Psoas muscle (tissue), 8 donors: ENCODE measurements around the gene MAGIX. TPM values are rescaled to one million over a fixed set of nuclear protein-coding genes. Genes with fewer than 3 reads are reported as not detected.

Source experiments
- ATAC-seq, 4 donors: fragments of 200-7000 bp; cut with Tn5 transposase; one replicate each; pipeline ENCODE4 v1.9.1; 2020; ENCODE audit warnings: moderate library complexity in 3 of 4, mild to moderate bottlenecking in 2 of 4
- DNase-seq, 2 donors: peaks; one replicate each; pipeline ENCODE4 v3.0.0-alpha.2; 2020
- H3K27ac ChIP-seq: fragments of 200-600 bp; one replicate; pipeline ENCODE4 v1.8.0; 2022
- H3K27me3 ChIP-seq, 3 donors: fragments of 200-600 bp in 1 of 3; one replicate each; pipeline versions ENCODE4 v1.6.1 to v1.8.0; 2013 to 2022; ENCODE audit warnings: low read length in 2 of 3, mild to moderate bottlenecking in 2 of 3, moderate library complexity in 1 of 3; ENCODE audit not compliant: insufficient read depth in 3 of 3
- H3K36me3 ChIP-seq, 2 donors: fragments of 200-600 bp in 1 of 2; one replicate each; pipeline versions ENCODE4 v1.6.1 to v1.8.0; 2013 to 2022; ENCODE audit warnings: low read depth in 1 of 2, mild to moderate bottlenecking in 1 of 2, moderate library complexity in 1 of 2; ENCODE audit not compliant: insufficient read depth in 1 of 2
- H3K4me1 ChIP-seq: fragments of 200-600 bp; one replicate; pipeline ENCODE4 v1.8.0; 2022
- H3K4me3 ChIP-seq: fragments of 200-600 bp; one replicate; pipeline ENCODE4 v1.8.0; 2022; ENCODE audit warnings: mild to moderate bottlenecking
- H3K9me3 ChIP-seq: fragments of 200-600 bp; one replicate; pipeline ENCODE4 v1.8.0; 2022
- CTCF ChIP-seq: fragments of 200-600 bp; IDR thresholded peaks from one replicate; pipeline ENCODE4 v1.8.0; 2022; ENCODE audit warnings: antibody characterized with exemption
- WGBS, 3 donors: extraction: QIAGEN DNeasy Blood & Tissue Kit; methylation state at CpG; one replicate each; pipeline versions ENCODE4 v1.1.6 to v1.1.7; 2013; 5-methylcytosine and 5-hydroxymethylcytosine counted together
- intact Hi-C, 2 donors: fragments of 100-400 bp; cut with DNase I; formaldehyde crosslinking; loops; one replicate each; pipeline versions ENCODE4 v1.11.0 to v1.14.2; 2022
- polyA plus RNA-seq, 3 donors: library from polyadenylated mRNA; stranded (reverse); fragments of 200-250 nt; gene quantifications; one replicate each; pipeline ENCODE4 v1.2.3, GENCODE V29; 2013
- total RNA-seq, 4 donors: library from RNA; stranded (reverse); fragmentation: NEBNext Ultra II Directional in 2 of 4; extraction: Animal tissue kit (Norgen Biotek cat#: 25700) in 2 of 4; gene quantifications; one replicate each; pipeline versions ENCODE4 v1.2.1 to v1.2.4, GENCODE V29; 2021 to 2023
- donor health status: healthy with polysubstance abuse.
- donor health status: DM: no; HTN: no; CAD: no; lungs with moderate emphysema.
- donor health status: Bipolar disorder and iron deficiency.
- donor health status: healthy.
- donor health status: DM: yes; HTN: yes; CAD: no.
- donor health status: DM: no; HTN: no; CAD: no.
- donor health status: DM: no; HTN: no; CAD: no.
- donor health status: DM: yes; HTN: yes; CAD: no.

The MAGIX gene
- total and polyA plus RNA-seq, 7 donors: 2.9 to 8.0 (median 3.7) TPM

- 88 to 97% (median 89%) methylated on average over 2 of the region's 2 CpGs for WGBS, 3 donors
- Histone ChIP-seq H3K4me3 (no peak overlapping the region), H3K27me3 (no peaks in the 10 kb centered on the region), H3K27ac (no peak overlapping the region), H3K9me3 (no peaks in the 10 kb centered on the region), H3K4me1 (no peaks in the 10 kb centered on the region), H3K36me3 (no peaks in the 10 kb centered on the region)
- ATAC-seq (no peak), DNase-seq (no peak)
- no peak for TF ChIP-seq CTCF
- intact Hi-C loops: loop anchor here in 1 of 2 donors (5.0 kb wide), 1 partner anchor 39 kb away; the partner anchor contains the start of gene GPKOW
These were observed 1.6 kb upstream of the MAGIX start for GRCh38 chrX:49160908-49161307.

GRCh38 chrX:49161632-49162031 lies 926 bp upstream of the MAGIX start:
- intact Hi-C loops: loop anchor here in 1 of 2 donors (5.0 kb wide), 1 partner anchor 39 kb away; the partner anchor contains the start of gene GPKOW
- no peaks in the 10 kb centered on the region for H3K9me3 ChIP-seq
- H3K27ac ChIP-seq: no peak overlapping the region
- no peaks in the 10 kb centered on the region for H3K4me1 ChIP-seq
- no peak for ATAC-seq
- 78 to 96% (median 95%) methylated on average over 4 to 5 of the region's 5 CpGs for WGBS, 3 donors
- no peaks in the 10 kb centered on the region for H3K27me3 ChIP-seq
- no peaks in the 10 kb centered on the region for H3K36me3 ChIP-seq
- TF ChIP-seq CTCF: no peak
- no peak overlapping the region for H3K4me3 ChIP-seq
- DNase-seq: no peak

GRCh38 chrX:49163555-49164419 lies 1.2 kb downstream of the MAGIX start:
- peak; percentile 77 for TF ChIP-seq CTCF
- Histone ChIP-seq H3K36me3 (no peaks in the 10 kb centered on the region), H3K4me3 (peak overlapping the region; percentile 59), H3K27ac (peak overlapping the region; percentile 93), H3K9me3 (no peaks in the 10 kb centered on the region), H3K4me1 (no peaks in the 10 kb centered on the region), H3K27me3 (no peaks in the 10 kb centered on the region)
- ATAC-seq: peak; percentile 64 to 73 (median 70)
- intact Hi-C loops: loop anchor here in 1 of 2 donors (5.0 kb wide), 1 partner anchor 41 kb away; the partner anchor contains the start of gene GPKOW
- 0 to 34% (median 1%) methylated on average over 12 to 68 of the region's 69 CpGs for WGBS, 3 donors
- peak; percentile 87 to 95 for DNase-seq

GRCh38 chrX:49164589-49165360 lies 2.2 kb downstream of the MAGIX start:
- no peak for ATAC-seq
- DNase-seq: no peak

More at GRCh38 chrX:49164589-49165360, 2.2 kb downstream of the MAGIX start:
- 80 to 88% (median 87%) methylated on average over 30 to 31 of the region's 31 CpGs for WGBS, 3 donors
- no peaks in the 10 kb centered on the region for H3K4me1 ChIP-seq
- H3K9me3 ChIP-seq: no peaks in the 10 kb centered on the region
- no peak overlapping the region for H3K4me3 ChIP-seq
- no peak for TF ChIP-seq CTCF
- no peaks in the 10 kb centered on the region for H3K36me3 ChIP-seq
- peak overlapping the region; percentile 93 for H3K27ac ChIP-seq
- intact Hi-C loops: loop anchor here in 1 of 2 donors (5.0 kb wide), 1 partner anchor 42 kb away; the partner anchor contains the start of gene GPKOW
- no peaks in the 10 kb centered on the region for H3K27me3 ChIP-seq
